Neuronal stem cell (in vitro differentiated cells): Measurements from ENCODE around the gene DMKN.

Source experiments
- DNase-seq: peaks from one replicate; pipeline ENCODE4 v3.0.0-alpha.2; 2013; ENCODE audit warnings: low spot score
- H2AFZ ChIP-seq: one replicate; pipeline ENCODE4 v1.6.1; 2013; ENCODE audit warnings: mild to moderate bottlenecking, low read length, inconsistent platforms
- H2AK5ac ChIP-seq: 2 replicates; pipeline ENCODE4 v1.6.1; 2013; ENCODE audit warnings: low read depth, mild to moderate bottlenecking, inconsistent platforms, low read length, moderate library complexity, mixed read lengths
- H2BK120ac ChIP-seq: 2 replicates; pipeline ENCODE4 v1.6.1; 2013; ENCODE audit warnings: low read depth, mild to moderate bottlenecking, inconsistent platforms, low read length, moderate library complexity, mixed read lengths
- H2BK12ac ChIP-seq: one replicate; pipeline ENCODE4 v1.6.1; 2013; ENCODE audit warnings: low read length, inconsistent platforms
- H2BK15ac ChIP-seq: 2 replicates; pipeline ENCODE4 v1.6.1; 2013; ENCODE audit warnings: mild to moderate bottlenecking, low read length, inconsistent platforms, mixed read lengths
- H2BK5ac ChIP-seq: one replicate; pipeline ENCODE4 v1.6.1; 2013; ENCODE audit warnings: inconsistent platforms, mild to moderate bottlenecking, low read length, moderate library complexity
- H3K14ac ChIP-seq: one replicate; pipeline ENCODE4 v1.6.1; 2013; ENCODE audit warnings: low read length, inconsistent platforms
- H3K18ac ChIP-seq: 2 replicates; pipeline ENCODE4 v1.6.1; 2013; ENCODE audit warnings: low read length, inconsistent platforms
- H3K23ac ChIP-seq: 2 replicates; pipeline ENCODE4 v1.6.1; 2013; ENCODE audit warnings: low read depth, mild to moderate bottlenecking, mixed read lengths, low read length, inconsistent platforms; ENCODE audit not compliant: poor library complexity
- H3K27ac ChIP-seq: replicated peaks from 3 replicates; pipeline ENCODE4 v1.5.1; 2013; ENCODE audit warnings: low read length, inconsistent platforms
- H3K27me3 ChIP-seq, 3 experiments: 2 replicates each; pipeline ENCODE4 v1.6.1; 2013; ENCODE audit warnings: low read length in 3 of 3, mild to moderate bottlenecking in 2 of 3, inconsistent platforms in 1 of 3, low read depth in 1 of 3, mixed read lengths in 1 of 3, moderate library complexity in 1 of 3; ENCODE audit not compliant: control insufficient read depth in 3 of 3, insufficient read depth in 3 of 3
- H3K36me3 ChIP-seq, 2 donors: replicated peaks in 1 of 2; 2 replicates each; pipeline ENCODE4 v1.6.1; 2013; ENCODE audit warnings: low read length in 2 of 2; ENCODE audit not compliant: control insufficient read depth in 2 of 2, insufficient read depth in 2 of 2
- H3K4ac ChIP-seq: 2 replicates; pipeline ENCODE4 v1.6.1; 2013; ENCODE audit warnings: inconsistent platforms, mild to moderate bottlenecking, low read length, moderate library complexity
- H3K4me1 ChIP-seq, 2 donors: 1 replicate in 1 of 2; 2 replicates in 1 of 2; pipeline ENCODE4 v1.6.1; 2013; ENCODE audit warnings: low read length in 2 of 2, low read depth in 1 of 2; ENCODE audit not compliant: control insufficient read depth in 2 of 2, insufficient read depth in 1 of 2
- H3K4me2 ChIP-seq: one replicate; pipeline ENCODE4 v1.6.1; 2013; ENCODE audit warnings: mild to moderate bottlenecking, low read length, inconsistent platforms; ENCODE audit not compliant: insufficient read depth, poor library complexity, severe bottlenecking
- H3K4me3 ChIP-seq, 2 donors: 2 replicates each; pipeline ENCODE4 v1.5.1; 2013; ENCODE audit warnings: low read length in 2 of 2, mild to moderate bottlenecking in 2 of 2, inconsistent platforms in 1 of 2, moderate library complexity in 1 of 2
- H3K79me1 ChIP-seq: one replicate; pipeline ENCODE4 v1.6.1; 2013; ENCODE audit warnings: low read depth, mild to moderate bottlenecking, inconsistent platforms, low read length, moderate library complexity
- H3K9ac ChIP-seq: one replicate; pipeline ENCODE4 v1.6.1; 2013; ENCODE audit warnings: mild to moderate bottlenecking, low read depth, low read length, inconsistent platforms; ENCODE audit not compliant: poor library complexity
- H3K9me3 ChIP-seq, 2 donors: replicated peaks in 1 of 2; 2 replicates each; pipeline versions ENCODE3 to v1.6.1; 2013; ENCODE audit warnings: low read length in 2 of 2, mild to moderate bottlenecking in 2 of 2, inconsistent platforms in 1 of 2, low read depth in 1 of 2, mixed read lengths in 1 of 2, moderate library complexity in 1 of 2; ENCODE audit not compliant: control insufficient read depth in 2 of 2, insufficient read depth in 1 of 2
- H4K8ac ChIP-seq: one replicate; pipeline ENCODE4 v1.6.1; 2013; ENCODE audit warnings: low read depth, mild to moderate bottlenecking, inconsistent platforms, low read length, moderate library complexity
- H4K91ac ChIP-seq: one replicate; pipeline ENCODE4 v1.6.1; 2013; ENCODE audit warnings: low read length, low read depth, mild to moderate bottlenecking, inconsistent platforms; ENCODE audit not compliant: poor library complexity
- WGBS, 2 donors: extraction: QIAGEN DNeasy Blood & Tissue Kit; methylation state at CpG; one replicate each; pipeline ENCODE4 v1.1.7; 2013; ENCODE audit warnings: missing lambda C conversion rate in 2 of 2, mixed read lengths in 1 of 2; ENCODE audit not compliant: insufficient read length in 2 of 2, insufficient replicate concordance in 1 of 2; ENCODE audit errors: extremely low coverage in 2 of 2; 5-methylcytosine and 5-hydroxymethylcytosine counted together

DMKN gene

GRCh38 chr19:35507561-35507960, 5.9 kb downstream of the DMKN start:
- no peak overlapping the region for H3K9ac ChIP-seq
- H2BK15ac ChIP-seq = no peak overlapping the region
- no peaks in the 10 kb centered on the region for H3K9me3 ChIP-seq
- H4K8ac ChIP-seq = no peak overlapping the region
- H2BK12ac ChIP-seq = no peak overlapping the region
- H2AFZ ChIP-seq = no peak overlapping the region
- H3K23ac ChIP-seq = no peak overlapping the region
- peaks cover 0 to 5% of the 10 kb centered on the region in 2 donors for H3K36me3 ChIP-seq
- H2AK5ac ChIP-seq = no peak overlapping the region
- no peak for DNase-seq
- no peak overlapping the region for H3K14ac ChIP-seq
- H3K4me3 ChIP-seq = no peak overlapping the region
- no peak overlapping the region for H3K18ac ChIP-seq
- peaks cover 0 to 86% (median 0%) of the 10 kb centered on the region in 3 experiments for H3K27me3 ChIP-seq
- no peak overlapping the region for H3K27ac ChIP-seq
- no peak overlapping the region for H3K4ac ChIP-seq
- WGBS, 2 donors = no CpG with 5 or more reads among the region's 11 CpGs
- no peak overlapping the region for H4K91ac ChIP-seq
- no peak overlapping the region for H2BK120ac ChIP-seq
- no peak overlapping the region for H3K4me2 ChIP-seq
- peaks cover 2 to 3% of the 10 kb centered on the region in 2 donors for H3K4me1 ChIP-seq
- no peak overlapping the region for H2BK5ac ChIP-seq
- no peaks in the 10 kb centered on the region for H3K79me1 ChIP-seq

GRCh38 chr19:35506011-35506410, 7.4 kb downstream of the DMKN start:
- H3K4me1 ChIP-seq = peaks cover 2 to 3% of the 10 kb centered on the region in 2 donors
- H2AFZ ChIP-seq = no peak overlapping the region
- H2BK5ac ChIP-seq = no peak overlapping the region
- no peak overlapping the region for H2BK15ac ChIP-seq
- H2BK12ac ChIP-seq = no peak overlapping the region
- peaks cover 0 to 84% (median 0%) of the 10 kb centered on the region in 3 experiments for H3K27me3 ChIP-seq
- peaks cover 0 to 7% of the 10 kb centered on the region in 2 donors for H3K36me3 ChIP-seq
- H2AK5ac ChIP-seq = no peak overlapping the region
- H3K18ac ChIP-seq = no peak overlapping the region
- no peak for DNase-seq
- no peak overlapping the region for H3K23ac ChIP-seq
- no peak overlapping the region for H4K8ac ChIP-seq
- WGBS, 2 donors = no CpG with 5 or more reads among the region's 7 CpGs
- H3K9ac ChIP-seq = no peak overlapping the region
- no peak overlapping the region for H3K27ac ChIP-seq
- H4K91ac ChIP-seq = no peak overlapping the region
- H2BK120ac ChIP-seq = no peak overlapping the region
- peaks cover 3% of the 10 kb centered on the region for H3K79me1 ChIP-seq
- H3K4me2 ChIP-seq = no peak overlapping the region
- no peak overlapping the region for H3K4ac ChIP-seq
- no peak overlapping the region for H3K4me3 ChIP-seq
- H3K9me3 ChIP-seq = no peaks in the 10 kb centered on the region
- no peak overlapping the region for H3K14ac ChIP-seq

- H4K91ac ChIP-seq = no peak overlapping the region
- H2BK5ac ChIP-seq = no peak overlapping the region
- H2AK5ac ChIP-seq = no peak overlapping the region
- H2BK15ac ChIP-seq = no peak overlapping the region
- H3K4me1 ChIP-seq = no peaks in the 10 kb centered on the region
- H3K4me2 ChIP-seq = no peak overlapping the region
- DNase-seq = no peak
- no peaks in the 10 kb centered on the region for H3K9me3 ChIP-seq
- H3K4ac ChIP-seq = no peak overlapping the region
- H3K14ac ChIP-seq = no peak overlapping the region
- no peak overlapping the region for H3K27ac ChIP-seq
- H2BK12ac ChIP-seq = no peak overlapping the region
- H3K79me1 ChIP-seq = peaks cover 4% of the 10 kb centered on the region
- peaks cover 0 to 79% (median 0%) of the 10 kb centered on the region in 3 experiments for H3K27me3 ChIP-seq
- H3K36me3 ChIP-seq = peaks cover 0 to 17% of the 10 kb centered on the region in 2 donors
- no peak overlapping the region for H3K9ac ChIP-seq
- H3K18ac ChIP-seq = no peak overlapping the region
- no peak overlapping the region for H4K8ac ChIP-seq
- H3K4me3 ChIP-seq = no peak overlapping the region
- no peak overlapping the region for H2AFZ ChIP-seq
- no peak overlapping the region for H2BK120ac ChIP-seq
- no CpG with 5 or more reads among the region's 4 CpGs for WGBS, 2 donors
- no peak overlapping the region for H3K23ac ChIP-seq
Observed at GRCh38 chr19:35502751-35503150, 10.7 kb downstream of the DMKN start.

- Histone ChIP-seq H2AK5ac (no peak overlapping the region), H3K23ac (peak overlapping the region; percentile 62), H3K4me1 (no peaks in the 10 kb centered on the region), H3K9me3 (no peaks in the 10 kb centered on the region), H2BK5ac (no peak overlapping the region), H4K91ac (no peak overlapping the region), H3K27ac (no peak overlapping the region), H3K4ac (no peak overlapping the region), H2BK15ac (no peak overlapping the region), H3K27me3 (peaks cover 0 to 72% (median 0%) of the 10 kb centered on the region in 3 experiments), H2BK12ac (no peak overlapping the region), H2BK120ac (no peak overlapping the region), H3K4me2 (no peak overlapping the region), H3K4me3 (no peak overlapping the region), H3K18ac (peak overlapping the region; percentile 74), H3K36me3 (peaks cover 0 to 18% of the 10 kb centered on the region in 2 donors), H3K79me1 (peaks cover 4% of the 10 kb centered on the region), H3K9ac (peak overlapping the region; percentile 74), H4K8ac (no peak overlapping the region), H2AFZ (peak overlapping the region; percentile 29), H3K14ac (no peak overlapping the region)
- no CpG with 5 or more reads among the region's 15 CpGs for WGBS, 2 donors
- no peak for DNase-seq
Observed at GRCh38 chr19:35501684-35502083, 11.8 kb downstream of the DMKN start.
